Mucosa of descending colon (tissue), 3 donors: ENCODE measurements around the gene SEC16A. TPM values are rescaled to one million over a fixed set of nuclear protein-coding genes. Genes with fewer than 3 reads are reported as not detected.
A peak's percentile ranks its signal among the peaks of the same experiment; 100 is the strongest.

Experiments
- ATAC-seq: fragments of 200-7000 bp; cut with Tn5 transposase; one replicate; pipeline ENCODE4 v1.9.1; 2020; ENCODE audit warnings: mild to moderate bottlenecking, moderate library complexity
- DNase-seq, 3 donors: peaks; one replicate each; pipeline ENCODE4 v3.0.0-alpha.2; 2020
- H3K36me3 ChIP-seq: fragments of 200-600 bp; one replicate; pipeline ENCODE4 v1.8.0; 2021; ENCODE audit warnings: low read depth, mild to moderate bottlenecking
- H3K4me1 ChIP-seq: fragments of 200-600 bp; one replicate; pipeline ENCODE4 v1.8.0; 2021; ENCODE audit warnings: low read depth, mild to moderate bottlenecking
- H3K4me3 ChIP-seq: fragments of 200-600 bp; one replicate; pipeline ENCODE4 v1.8.0; 2021; ENCODE audit warnings: mild to moderate bottlenecking
- H3K9me3 ChIP-seq: fragments of 200-600 bp; one replicate; pipeline ENCODE4 v1.8.0; 2021; ENCODE audit warnings: mild to moderate bottlenecking
- intact Hi-C, 2 donors: fragments of 100-400 bp; cut with DNase I in 1 of 2; cut with micrococcal nuclease in 1 of 2; formaldehyde crosslinking; loops; one replicate each; pipeline versions ENCODE4 v1.11.0 to v1.11.1; 2022; cut with DNase I, micrococcal nuclease
- total RNA-seq, 3 donors: library from RNA; stranded (reverse); fragmentation: NEBNext Ultra II Directional in 2 of 3; extraction: Animal tissue kit (Norgen Biotek cat#: 25700) in 2 of 3; gene quantifications; one replicate each; pipeline versions ENCODE4 v1.2.1 to v1.2.4, GENCODE V29; 2021 to 2023
- TF ChIP-seq, protein P1 (sequence below): fragments of 200-600 bp; IDR thresholded peaks from one replicate; pipeline ENCODE4 v1.8.0; 2022; ENCODE audit warnings: antibody characterized with exemption, mild to moderate bottlenecking
- donor health status: DM: no; HTN: no; CAD: no; lungs with moderate emphysema.
- donor health status: DM: no; HTN: no; CAD: no.
- donor health status: DM: no; HTN: yes; CAD: no.

The SEC16A gene
- total RNA-seq, 3 donors from 2014 or later: 60.0 to 69.5 (median 69.3) TPM

GRCh38 chr9:136421791-136422190 is 61.0 kb downstream of the SEC16A start:
- H3K9me3 ChIP-seq: no peaks in the 10 kb centered on the region
- intact Hi-C loops: no loop called here
- no peak overlapping the region for H3K4me3 ChIP-seq
- no peak for DNase-seq
- H3K4me1 ChIP-seq: no peaks in the 10 kb centered on the region
- TF ChIP-seq, protein P1, sequence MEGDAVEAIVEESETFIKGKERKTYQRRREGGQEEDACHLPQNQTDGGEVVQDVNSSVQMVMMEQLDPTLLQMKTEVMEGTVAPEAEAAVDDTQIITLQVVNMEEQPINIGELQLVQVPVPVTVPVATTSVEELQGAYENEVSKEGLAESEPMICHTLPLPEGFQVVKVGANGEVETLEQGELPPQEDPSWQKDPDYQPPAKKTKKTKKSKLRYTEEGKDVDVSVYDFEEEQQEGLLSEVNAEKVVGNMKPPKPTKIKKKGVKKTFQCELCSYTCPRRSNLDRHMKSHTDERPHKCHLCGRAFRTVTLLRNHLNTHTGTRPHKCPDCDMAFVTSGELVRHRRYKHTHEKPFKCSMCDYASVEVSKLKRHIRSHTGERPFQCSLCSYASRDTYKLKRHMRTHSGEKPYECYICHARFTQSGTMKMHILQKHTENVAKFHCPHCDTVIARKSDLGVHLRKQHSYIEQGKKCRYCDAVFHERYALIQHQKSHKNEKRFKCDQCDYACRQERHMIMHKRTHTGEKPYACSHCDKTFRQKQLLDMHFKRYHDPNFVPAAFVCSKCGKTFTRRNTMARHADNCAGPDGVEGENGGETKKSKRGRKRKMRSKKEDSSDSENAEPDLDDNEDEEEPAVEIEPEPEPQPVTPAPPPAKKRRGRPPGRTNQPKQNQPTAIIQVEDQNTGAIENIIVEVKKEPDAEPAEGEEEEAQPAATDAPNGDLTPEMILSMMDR: no peak
- ATAC-seq: no peak
- peaks cover 12% of the 10 kb centered on the region for H3K36me3 ChIP-seq

DNA sequence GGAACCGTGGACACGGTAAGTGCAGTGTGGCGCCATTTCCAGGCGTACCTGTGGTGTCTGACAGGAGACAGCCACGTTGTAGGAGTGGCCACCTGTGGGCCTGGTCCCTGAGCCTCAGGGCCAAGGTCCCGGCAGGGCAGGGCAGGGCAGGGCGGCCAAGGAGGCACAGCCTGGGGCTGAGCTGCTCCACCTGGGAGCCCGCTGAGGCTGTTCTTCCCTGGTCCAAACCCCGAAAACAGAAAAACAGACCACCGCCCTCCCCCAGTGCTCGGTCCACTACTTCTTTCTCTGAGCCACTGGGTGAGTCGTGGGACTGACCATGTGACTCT is 63.8 kb downstream of the SEC16A start:
- ATAC-seq (peak; percentile 17), DNase-seq (no peak)
- intact Hi-C loops: no loop called here
- no peaks in the 10 kb centered on the region for H3K9me3 ChIP-seq
- no peak overlapping the region for H3K4me3 ChIP-seq
- TF ChIP-seq, protein P1: no peak
- no peaks in the 10 kb centered on the region for H3K4me1 ChIP-seq
- H3K36me3 ChIP-seq: peaks cover 12% of the 10 kb centered on the region

DNA sequence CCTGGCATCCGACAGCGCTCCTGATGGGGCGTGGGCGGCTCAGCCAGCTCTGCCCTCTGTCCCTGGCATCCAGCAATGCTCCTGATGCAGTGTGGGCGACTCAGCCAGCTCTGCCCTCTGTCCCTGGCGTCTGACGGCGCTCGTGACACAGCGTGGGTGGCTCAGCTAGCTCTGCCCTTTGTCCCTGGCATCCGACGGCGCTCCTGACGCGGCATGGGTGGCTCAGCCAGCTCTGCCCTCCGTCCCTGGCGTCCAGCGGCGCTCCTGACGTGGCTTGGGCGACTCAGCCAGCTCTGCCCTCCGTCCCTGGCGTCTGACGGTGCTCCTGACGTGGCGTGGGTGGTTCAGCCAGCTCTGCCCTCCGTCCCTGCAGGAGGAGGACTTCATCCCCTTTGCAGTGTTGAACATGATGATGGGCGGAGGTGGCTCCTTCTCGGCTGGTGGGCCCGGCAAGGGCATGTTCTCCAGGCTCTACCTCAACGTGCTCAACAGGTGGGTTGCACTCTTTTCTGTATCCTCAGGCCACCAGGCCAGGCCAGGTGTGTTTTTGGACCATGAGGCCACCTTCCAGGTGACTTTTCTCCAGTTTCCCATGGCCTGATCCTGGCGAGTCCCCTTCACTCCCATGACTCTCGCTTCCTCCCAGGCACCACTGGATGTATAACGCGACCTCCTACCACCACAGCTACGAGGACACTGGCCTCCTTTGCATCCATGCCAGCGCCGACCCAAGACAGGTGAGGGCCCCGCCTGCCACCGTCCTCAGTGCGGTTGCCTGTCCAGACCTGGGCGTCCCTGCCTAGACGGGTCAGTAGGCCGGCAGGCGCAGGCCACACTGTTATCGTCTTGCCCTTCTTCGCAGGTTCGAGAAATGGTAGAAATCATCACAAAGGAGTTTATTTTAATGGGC is 64.4 kb downstream of the SEC16A start:
- intact Hi-C loops: no loop called here
- H3K4me1 ChIP-seq: no peaks in the 10 kb centered on the region
- H3K4me3 ChIP-seq: no peak overlapping the region
- TF ChIP-seq, protein P1: no peak
- no peaks in the 10 kb centered on the region for H3K9me3 ChIP-seq
- ATAC-seq (no peak), DNase-seq (no peak)
- H3K36me3 ChIP-seq: peaks cover 12% of the 10 kb centered on the region

DNA sequence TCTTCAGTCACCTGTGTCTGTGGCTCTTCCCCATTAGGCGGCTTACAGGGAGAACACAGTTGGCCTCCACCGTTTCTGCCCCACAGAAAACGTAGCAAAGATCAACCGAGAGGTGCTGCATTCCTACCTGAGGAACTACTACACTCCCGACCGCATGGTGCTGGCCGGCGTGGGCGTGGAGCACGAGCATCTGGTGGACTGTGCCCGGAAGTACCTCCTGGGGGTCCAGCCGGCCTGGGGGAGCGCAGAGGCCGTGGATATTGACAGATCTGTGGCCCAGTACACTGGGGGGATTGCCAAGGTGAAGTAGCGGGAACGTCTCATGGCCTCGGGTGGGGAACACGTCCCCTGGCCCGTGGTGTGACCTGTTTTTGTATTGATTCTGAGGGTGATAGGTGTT is 65.9 kb downstream of the SEC16A start:
- Histone ChIP-seq H3K4me3 (no peak overlapping the region), H3K9me3 (no peaks in the 10 kb centered on the region), H3K36me3 (peaks cover 15% of the 10 kb centered on the region), H3K4me1 (peaks cover 1% of the 10 kb centered on the region)
- ATAC-seq (no peak), DNase-seq (no peak)
- TF ChIP-seq, protein P1: no peak
- intact Hi-C loops: no loop called here

- Histone ChIP-seq H3K36me3 (peaks cover 15% of the 10 kb centered on the region), H3K9me3 (no peaks in the 10 kb centered on the region), H3K4me3 (no peak overlapping the region), H3K4me1 (peaks cover 6% of the 10 kb centered on the region)
- intact Hi-C loops: no loop called here
- DNase-seq (no peak), ATAC-seq (no peak)
- TF ChIP-seq, protein P1: no peak
Measured at GRCh38 chr9:136416427-136416826, 66.4 kb downstream of the SEC16A start.
